Body of pancreas (tissue), 4 donors: Measurements from ENCODE around the gene OR10AD1.

Experiments used
- CTCF ChIP-seq, 7 experiments: fragments of 450-650 bp in 4 of 7; fragments of 200-600 bp in 3 of 7; sonication (generic) in 3 of 7; IDR thresholded peaks; one replicate each; pipeline ENCODE4 v1.5.1; 2016 to 2019; ENCODE audit warnings: antibody characterized with exemption in 7 of 7
- POLR2A ChIP-seq, 3 donors: fragments of 450-650 bp; IDR thresholded peaks; one replicate each; pipeline ENCODE4 v1.6.1; 2016; ENCODE audit warnings: antibody characterized with exemption in 3 of 3, mild to moderate bottlenecking in 2 of 3

DNA sequence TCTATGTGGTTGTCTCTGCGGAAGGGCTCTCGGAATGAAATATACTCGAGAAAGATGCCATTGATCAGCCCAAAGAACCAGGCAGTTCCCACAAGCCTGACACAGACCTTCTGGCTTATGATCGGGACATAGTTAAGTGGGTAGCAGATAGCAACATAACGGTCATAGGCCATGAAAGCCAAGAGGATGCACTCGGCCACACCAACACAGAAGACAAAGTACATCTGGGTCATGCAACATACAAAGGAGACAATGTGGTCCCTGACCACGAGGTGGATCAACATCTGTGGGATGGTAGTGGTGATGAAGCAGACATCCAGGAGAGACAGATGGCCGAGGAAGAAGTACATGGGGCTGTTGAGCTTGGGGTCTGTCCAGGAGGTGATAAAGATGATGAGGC, 326 bp downstream of the OR10AD1 start:
- TF ChIP-seq CTCF (IDR thresholded peaks at IDR 0.05): no peak
- TF ChIP-seq POLR2A (IDR thresholded peaks at IDR 0.05): no peak
